ENCODE measurements around the gene RANBP1. TPM values are rescaled to one million over a fixed set of nuclear protein-coding genes. Genes with fewer than 3 reads are reported as not detected.

Gene RANBP1
- total and polyA plus RNA-seq, 9 of the 15 experiments (the other 6 are each of a cell fraction or from before 2014, with no cell fraction given) = 162 to 2,891 (median 1,289) TPM

DNA sequence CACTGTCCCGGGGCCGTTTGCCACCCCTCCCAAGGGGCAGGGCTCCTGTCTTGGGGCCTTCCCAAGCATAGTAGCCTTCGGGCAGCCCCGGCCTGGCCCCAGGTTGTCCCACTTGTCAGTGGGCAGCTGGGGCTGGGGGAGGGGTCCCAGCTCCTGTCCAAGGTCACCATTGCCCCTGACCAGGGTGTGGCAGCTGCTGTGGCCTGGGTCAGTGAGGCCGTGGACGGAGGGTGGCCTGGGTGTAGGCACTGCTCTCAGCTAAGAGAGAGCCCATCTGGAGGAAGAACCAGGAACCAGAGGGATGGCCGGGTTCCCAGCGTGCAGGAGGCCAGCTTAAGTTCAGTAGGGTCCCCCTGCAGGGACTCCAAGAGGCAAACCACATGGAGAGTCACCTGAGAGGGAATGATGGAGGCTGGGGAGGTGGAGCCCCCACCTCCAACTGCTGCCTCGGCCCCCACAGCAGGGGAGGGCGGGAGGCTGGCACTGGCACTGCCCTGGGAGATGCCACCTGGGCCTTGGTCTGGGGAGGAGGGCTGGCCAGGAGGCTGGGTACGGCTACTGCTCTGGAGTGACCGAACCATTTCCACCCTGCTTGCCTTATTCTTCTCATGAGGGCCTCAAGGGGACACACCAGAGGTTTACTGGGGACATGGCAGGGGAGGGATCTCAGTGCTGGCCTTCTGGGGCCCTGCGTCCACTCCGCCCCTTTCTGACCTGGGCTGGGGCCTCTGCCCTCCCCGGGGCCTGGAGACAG is 41.7 kb downstream of the RANBP1 start (continued):
- TF ChIP-seq BRCA1 (IDR thresholded peaks at IDR 0.05) (no peak), BRCA1 (CRISPR knock-in tag; IDR thresholded peaks at IDR 0.05) (0 out of 2 replicates have a peak, but pooled peaks have one; percentile 11), HNRNPL (IDR thresholded peaks at IDR 0.05; ENCODE audit: low read depth, low read length) (0 out of 2 replicates have a peak, but pooled peaks have one; percentile 62), NCOA2 (IDR thresholded peaks at IDR 0.05; ENCODE audit: partially characterized antibody in 2 of 2) (no peak), FOXM1 (IDR thresholded peaks at IDR 0.05; ENCODE audit: low read depth) (no peak), FOXM1 (CRISPR knock-in tag; IDR thresholded peaks at IDR 0.05; ENCODE audit: low read depth) (peak; percentile 81; the same call in 1 of the 2 replicates), KDM1A (IDR thresholded peaks at IDR 0.05) (no peak), E2F3 (CRISPR knock-in tag; IDR thresholded peaks at IDR 0.05) (peak; percentile 23; the same call in 1 of the 2 replicates)
- TF ChIP-seq, protein P1, sequence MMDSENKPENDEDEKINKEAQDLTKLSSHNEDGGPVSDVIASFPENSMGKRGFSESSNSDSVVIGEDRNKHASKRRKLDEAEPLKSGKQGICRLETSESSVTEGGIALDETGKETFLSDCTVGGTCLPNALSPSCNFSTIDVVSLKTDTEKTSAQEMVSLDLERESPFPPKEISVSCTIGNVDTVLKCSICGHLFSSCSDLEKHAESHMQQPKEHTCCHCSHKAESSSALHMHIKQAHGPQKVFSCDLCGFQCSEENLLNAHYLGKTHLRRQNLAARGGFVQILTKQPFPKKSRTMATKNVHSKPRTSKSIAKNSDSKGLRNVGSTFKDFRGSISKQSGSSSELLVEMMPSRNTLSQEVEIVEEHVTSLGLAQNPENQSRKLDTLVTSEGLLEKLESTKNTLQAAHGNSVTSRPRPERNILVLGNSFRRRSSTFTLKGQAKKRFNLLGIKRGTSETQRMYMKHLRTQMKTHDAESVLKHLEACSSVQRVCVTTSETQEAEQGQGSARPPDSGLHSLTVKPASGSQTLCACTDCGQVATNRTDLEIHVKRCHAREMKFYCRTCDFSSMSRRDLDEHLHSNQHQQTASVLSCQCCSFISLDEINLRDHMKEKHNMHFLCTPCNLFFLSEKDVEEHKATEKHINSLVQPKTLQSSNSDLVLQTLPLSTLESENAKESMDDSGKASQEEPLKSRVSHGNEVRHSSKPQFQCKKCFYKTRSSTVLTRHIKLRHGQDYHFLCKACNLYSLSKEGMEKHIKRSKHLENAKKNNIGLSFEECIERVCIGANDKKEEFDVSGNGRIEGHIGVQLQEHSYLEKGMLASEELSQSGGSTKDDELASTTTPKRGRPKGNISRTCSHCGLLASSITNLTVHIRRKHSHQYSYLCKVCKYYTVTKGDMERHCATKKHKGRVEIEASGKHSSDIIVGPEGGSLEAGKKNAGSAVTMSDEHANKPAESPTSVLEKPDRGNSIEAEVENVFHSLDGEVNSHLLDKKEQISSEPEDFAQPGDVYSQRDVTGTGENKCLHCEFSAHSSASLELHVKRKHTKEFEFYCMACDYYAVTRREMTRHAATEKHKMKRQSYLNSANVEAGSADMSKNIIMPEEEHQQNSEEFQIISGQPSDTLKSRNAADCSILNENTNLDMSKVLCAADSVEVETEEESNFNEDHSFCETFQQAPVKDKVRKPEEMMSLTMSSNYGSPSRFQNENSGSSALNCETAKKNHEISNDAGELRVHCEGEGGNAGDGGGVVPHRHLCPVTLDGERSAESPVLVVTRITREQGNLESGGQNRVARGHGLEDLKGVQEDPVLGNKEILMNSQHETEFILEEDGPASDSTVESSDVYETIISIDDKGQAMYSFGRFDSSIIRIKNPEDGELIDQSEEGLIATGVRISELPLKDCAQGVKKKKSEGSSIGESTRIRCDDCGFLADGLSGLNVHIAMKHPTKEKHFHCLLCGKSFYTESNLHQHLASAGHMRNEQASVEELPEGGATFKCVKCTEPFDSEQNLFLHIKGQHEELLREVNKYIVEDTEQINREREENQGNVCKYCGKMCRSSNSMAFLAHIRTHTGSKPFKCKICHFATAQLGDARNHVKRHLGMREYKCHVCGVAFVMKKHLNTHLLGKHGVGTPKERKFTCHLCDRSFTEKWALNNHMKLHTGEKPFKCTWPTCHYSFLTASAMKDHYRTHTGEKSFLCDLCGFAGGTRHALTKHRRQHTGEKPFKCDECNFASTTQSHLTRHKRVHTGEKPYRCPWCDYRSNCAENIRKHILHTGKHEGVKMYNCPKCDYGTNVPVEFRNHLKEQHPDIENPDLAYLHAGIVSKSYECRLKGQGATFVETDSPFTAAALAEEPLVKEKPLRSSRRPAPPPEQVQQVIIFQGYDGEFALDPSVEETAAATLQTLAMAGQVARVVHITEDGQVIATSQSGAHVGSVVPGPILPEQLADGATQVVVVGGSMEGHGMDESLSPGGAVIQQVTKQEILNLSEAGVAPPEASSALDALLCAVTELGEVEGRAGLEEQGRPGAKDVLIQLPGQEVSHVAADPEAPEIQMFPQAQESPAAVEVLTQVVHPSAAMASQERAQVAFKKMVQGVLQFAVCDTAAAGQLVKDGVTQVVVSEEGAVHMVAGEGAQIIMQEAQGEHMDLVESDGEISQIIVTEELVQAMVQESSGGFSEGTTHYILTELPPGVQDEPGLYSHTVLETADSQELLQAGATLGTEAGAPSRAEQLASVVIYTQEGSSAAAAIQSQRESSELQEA (IDR thresholded peaks at IDR 0.05; ENCODE audit: low read depth) = no peak

Measured in K562 (cell line).